Stimulated activated naive CD8-positive, alpha-beta T cell treated with anti-CD3 and anti-CD28 coated beads, Interleukin-15, Interleukin-2, amounts not matched to agents 100 ng/mL and 50 ng/mL, for 24 hours (primary cell): ENCODE data around the gene RBM17.
"Not testable (repeated sequence)": the region's sequence is repeated elsewhere in the genome, so short reads cannot be mapped to it uniquely, and the experiment has no call there.

ENCODE experiments used
- H3K27ac Mint-ChIP-seq: one replicate; pipeline ENCODE4 v1.8.0; 2021; ENCODE audit warnings: mild to moderate bottlenecking, mixed read lengths
- H3K27me3 Mint-ChIP-seq: one replicate; pipeline ENCODE4 v1.8.0; 2021; ENCODE audit warnings: mixed read lengths
- H3K36me3 Mint-ChIP-seq: one replicate; pipeline ENCODE4 v1.8.0; 2021; ENCODE audit warnings: low read depth, mixed read lengths
- H3K4me1 Mint-ChIP-seq: one replicate; pipeline ENCODE4 v1.8.0; 2021; ENCODE audit warnings: low read depth, mixed read lengths
- H3K4me3 Mint-ChIP-seq: one replicate; pipeline ENCODE4 v1.8.0; 2021; ENCODE audit warnings: mild to moderate bottlenecking, mixed read lengths
- H3K9me3 Mint-ChIP-seq: one replicate; pipeline ENCODE4 v1.8.0; 2021; ENCODE audit warnings: mixed read lengths

The RBM17 gene

GRCh38 chr10:6107616-6108015, 18.8 kb downstream of the RBM17 start:
- H3K27ac Mint-ChIP-seq, H3K27me3 Mint-ChIP-seq, H3K4me3 Mint-ChIP-seq, H3K9me3 Mint-ChIP-seq: not testable (repeated sequence)
- peaks cover 83% of the 10 kb centered on the region for H3K36me3 Mint-ChIP-seq
- H3K4me1 Mint-ChIP-seq, result peaks cover 29% of the 10 kb centered on the region

- Mint-ChIP-seq H3K27ac (no peak overlapping the region), H3K4me3 (no peak overlapping the region), H3K27me3 (no peaks in the 10 kb centered on the region), H3K9me3 (no peaks in the 10 kb centered on the region), H3K4me1 (peaks cover 29% of the 10 kb centered on the region), H3K36me3 (peaks cover 85% of the 10 kb centered on the region)
These were observed 19.2 kb downstream of the RBM17 start for GRCh38 chr10:6108072-6108471.

GRCh38 chr10:6108631-6109443, 20.0 kb downstream of the RBM17 start:
- Mint-ChIP-seq H3K9me3 (no peaks in the 10 kb centered on the region), H3K4me3 (no peak overlapping the region), H3K4me1 (peaks cover 26% of the 10 kb centered on the region), H3K27ac (peak overlapping the region; percentile 78), H3K36me3 (peaks cover 89% of the 10 kb centered on the region), H3K27me3 (no peaks in the 10 kb centered on the region)

GRCh38 chr10:6109444-6109775, 20.6 kb downstream of the RBM17 start:
- Mint-ChIP-seq H3K27ac (peak overlapping the region; percentile 43), H3K27me3 (no peaks in the 10 kb centered on the region), H3K4me1 (peaks cover 28% of the 10 kb centered on the region), H3K4me3 (no peak overlapping the region), H3K36me3 (peaks cover 89% of the 10 kb centered on the region), H3K9me3 (no peaks in the 10 kb centered on the region)

DNA sequence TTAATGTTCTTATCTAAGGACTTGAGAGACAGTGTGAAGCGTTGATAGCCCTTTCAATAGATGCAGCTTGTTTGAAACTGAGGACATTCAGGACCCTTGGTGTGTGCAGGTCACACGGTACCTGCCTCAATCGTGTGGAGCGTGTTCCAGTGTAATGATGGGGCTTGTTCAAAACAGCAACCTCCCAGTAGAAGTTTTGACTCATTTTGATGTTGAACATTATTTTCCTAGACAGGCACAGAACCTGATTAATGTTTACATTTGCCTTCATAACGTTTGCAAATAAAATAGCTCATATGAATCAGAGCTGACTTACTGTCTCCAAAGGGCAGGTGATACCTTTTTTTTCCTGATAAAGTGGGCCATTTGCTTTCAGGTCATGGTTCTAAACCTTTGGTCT, 21.3 kb downstream of the RBM17 start:
- no peak overlapping the region for H3K4me3 Mint-ChIP-seq
- no peaks in the 10 kb centered on the region for H3K27me3 Mint-ChIP-seq
- H3K9me3 Mint-ChIP-seq, result no peaks in the 10 kb centered on the region
- H3K4me1 Mint-ChIP-seq, result peaks cover 32% of the 10 kb centered on the region
- peaks cover 90% of the 10 kb centered on the region for H3K36me3 Mint-ChIP-seq
- peak overlapping the region; percentile 43 for H3K27ac Mint-ChIP-seq

- H3K27me3 Mint-ChIP-seq, result no peaks in the 10 kb centered on the region
- peak overlapping the region; percentile 6 for H3K27ac Mint-ChIP-seq
- peaks cover 32% of the 10 kb centered on the region for H3K4me1 Mint-ChIP-seq
- no peak overlapping the region for H3K4me3 Mint-ChIP-seq
- H3K9me3 Mint-ChIP-seq, result no peaks in the 10 kb centered on the region
- H3K36me3 Mint-ChIP-seq, result peaks cover 88% of the 10 kb centered on the region
These were observed 24.1 kb downstream of the RBM17 start for GRCh38 chr10:6112893-6113292.

DNA sequence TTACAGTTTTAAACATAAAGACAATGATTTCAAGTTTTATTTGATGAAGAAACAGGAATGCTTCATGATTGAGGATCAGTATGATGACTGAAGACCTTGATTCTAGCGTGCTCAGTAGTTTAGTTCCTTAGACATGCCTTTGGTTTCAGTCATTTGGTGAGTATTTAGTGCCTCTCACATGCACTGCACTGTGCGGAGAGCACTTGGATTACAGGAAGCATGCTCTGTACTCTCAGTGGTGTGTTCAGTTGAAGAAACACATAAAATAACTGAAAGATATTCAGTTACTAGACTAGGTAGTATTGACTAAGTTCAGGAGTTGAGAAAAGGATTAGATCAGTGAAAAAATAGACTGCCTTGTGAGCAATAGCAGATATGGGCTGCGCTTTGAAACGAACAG, 25.5 kb downstream of the RBM17 start:
- Mint-ChIP-seq H3K27me3 (no peaks in the 10 kb centered on the region), H3K36me3 (peaks cover 74% of the 10 kb centered on the region), H3K9me3 (no peaks in the 10 kb centered on the region), H3K27ac (peak overlapping the region; percentile 80), H3K4me1 (peaks cover 26% of the 10 kb centered on the region), H3K4me3 (no peak overlapping the region)

- Mint-ChIP-seq H3K4me3 (no peak overlapping the region), H3K9me3 (no peaks in the 10 kb centered on the region), H3K27ac (peak overlapping the region; percentile 80), H3K27me3 (no peaks in the 10 kb centered on the region), H3K36me3 (peaks cover 68% of the 10 kb centered on the region), H3K4me1 (peaks cover 26% of the 10 kb centered on the region)
These were observed 26.0 kb downstream of the RBM17 start for GRCh38 chr10:6114805-6115341.

DNA sequence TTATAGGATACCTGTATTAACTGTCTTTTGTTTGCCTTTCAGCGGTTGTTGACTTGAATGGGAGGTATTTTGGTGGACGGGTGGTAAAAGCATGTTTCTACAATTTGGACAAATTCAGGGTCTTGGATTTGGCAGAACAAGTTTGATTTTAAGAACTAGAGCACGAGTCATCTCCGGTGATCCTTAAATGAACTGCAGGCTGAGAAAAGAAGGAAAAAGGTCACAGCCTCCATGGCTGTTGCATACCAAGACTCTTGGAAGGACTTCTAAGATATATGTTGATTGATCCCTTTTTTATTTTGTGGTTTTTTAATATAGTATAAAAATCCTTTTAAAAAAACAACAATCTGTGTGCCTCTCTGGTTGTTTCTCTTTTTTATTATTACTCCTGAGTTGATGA, 26.6 kb downstream of the RBM17 start:
- Mint-ChIP-seq H3K4me1 (peaks cover 22% of the 10 kb centered on the region), H3K4me3 (no peak overlapping the region), H3K27me3 (no peaks in the 10 kb centered on the region), H3K9me3 (no peaks in the 10 kb centered on the region), H3K27ac (no peak overlapping the region), H3K36me3 (peaks cover 63% of the 10 kb centered on the region)

DNA sequence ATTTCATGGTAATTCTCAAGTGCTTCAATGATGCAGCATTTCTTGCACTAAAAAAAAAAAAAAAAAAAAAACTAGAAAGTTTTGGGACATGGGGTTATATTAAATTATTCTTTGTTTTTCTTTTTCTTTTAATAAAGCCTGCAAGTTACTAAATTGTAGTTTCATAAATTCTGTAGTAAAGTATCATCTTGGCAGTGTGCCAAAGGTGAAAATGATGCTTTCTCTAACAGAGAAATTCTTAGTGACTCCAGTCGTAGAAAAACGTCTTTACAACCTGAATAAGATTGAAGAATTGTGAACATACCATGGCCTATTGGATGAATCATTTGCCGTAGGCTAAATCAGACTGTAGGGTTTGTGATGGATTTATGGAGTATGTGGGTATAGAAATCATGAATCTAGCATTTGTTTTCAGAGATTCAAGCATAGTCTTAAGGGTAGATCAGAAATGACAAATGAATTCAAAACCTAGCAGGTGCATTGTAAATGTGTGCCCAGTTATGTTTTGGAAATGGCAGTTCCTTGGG, 27.1 kb downstream of the RBM17 start:
- Mint-ChIP-seq H3K4me3 (no peak overlapping the region), H3K9me3 (no peaks in the 10 kb centered on the region), H3K27me3 (no peaks in the 10 kb centered on the region), H3K4me1 (peaks cover 18% of the 10 kb centered on the region), H3K27ac (no peak overlapping the region), H3K36me3 (peaks cover 58% of the 10 kb centered on the region)

DNA sequence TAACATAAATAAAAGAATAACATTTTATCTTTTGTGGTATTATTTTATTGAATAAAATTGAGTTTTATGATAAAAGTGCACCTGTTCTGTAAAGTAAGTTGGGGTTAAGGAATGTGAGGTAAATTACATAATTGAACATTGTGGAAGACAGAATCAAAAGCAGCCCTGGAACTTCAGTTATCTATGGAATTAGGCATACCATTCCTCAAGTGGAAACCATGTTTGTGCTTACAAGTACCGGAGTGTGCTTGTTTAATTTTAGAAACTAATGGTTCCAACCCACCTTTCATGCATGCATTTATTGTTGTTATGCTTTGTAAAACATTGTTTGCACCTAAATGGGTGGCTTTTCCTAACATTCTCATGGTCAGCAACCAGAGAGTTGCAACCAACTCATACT, 28.0 kb downstream of the RBM17 start:
- Mint-ChIP-seq H3K4me1 (peaks cover 18% of the 10 kb centered on the region), H3K9me3 (no peaks in the 10 kb centered on the region), H3K27ac (no peak overlapping the region), H3K36me3 (peaks cover 51% of the 10 kb centered on the region), H3K27me3 (no peaks in the 10 kb centered on the region), H3K4me3 (no peak overlapping the region)

DNA sequence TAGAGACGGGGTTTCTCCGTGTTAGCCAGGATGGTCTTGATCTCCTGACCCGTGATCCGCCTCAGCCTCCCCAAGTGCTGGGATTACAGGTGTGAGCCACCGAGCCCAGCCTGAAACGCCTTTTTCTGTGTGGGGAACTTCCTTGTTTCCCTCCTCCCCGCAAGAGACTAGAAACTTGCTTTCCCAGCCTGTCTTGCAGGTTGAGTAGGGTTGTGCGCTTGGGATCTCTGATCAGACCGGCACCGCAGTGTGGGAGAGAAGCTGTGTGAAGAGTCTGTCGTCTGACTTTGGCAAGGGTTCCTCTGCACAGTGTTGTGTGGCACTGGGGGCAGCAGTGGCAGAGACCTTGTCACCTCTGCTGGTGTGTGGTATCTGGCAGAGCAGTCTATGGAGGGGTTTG, 28.9 kb downstream of the RBM17 start:
- Mint-ChIP-seq H3K27ac (peak overlapping the region; percentile 27), H3K4me3 (no peak overlapping the region), H3K9me3 (no peaks in the 10 kb centered on the region)

DNA sequence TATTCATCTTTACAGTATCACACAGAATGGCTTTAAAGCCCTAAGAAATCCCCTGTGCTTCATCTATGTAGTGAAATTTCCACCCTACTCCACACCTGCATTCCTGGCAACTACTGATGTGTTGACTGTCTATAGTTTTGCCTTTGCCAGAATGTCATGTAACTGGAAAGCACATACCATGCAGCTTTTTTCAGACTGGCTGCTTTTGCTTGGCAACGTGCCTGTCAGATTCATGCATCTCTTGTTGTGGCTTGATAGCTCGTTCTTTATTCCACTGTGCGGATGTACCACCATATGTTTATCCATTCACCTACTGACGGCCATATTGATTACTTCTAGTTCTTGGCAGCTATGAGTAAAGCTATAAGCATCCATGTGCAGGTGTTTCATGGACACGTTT, 30.6 kb downstream of the RBM17 start:
- Mint-ChIP-seq H3K36me3 (peaks cover 25% of the 10 kb centered on the region), H3K4me1 (peaks cover 25% of the 10 kb centered on the region), H3K27ac (no peak overlapping the region), H3K9me3 (no peaks in the 10 kb centered on the region), H3K4me3 (no peak overlapping the region), H3K27me3 (no peaks in the 10 kb centered on the region)

More for the DNA sequence above, 28.9 kb downstream of the RBM17 start:
- peaks cover 20% of the 10 kb centered on the region for H3K4me1 Mint-ChIP-seq
- peaks cover 42% of the 10 kb centered on the region for H3K36me3 Mint-ChIP-seq
- no peaks in the 10 kb centered on the region for H3K27me3 Mint-ChIP-seq

GRCh38 chr10:6119962-6120361, 31.1 kb downstream of the RBM17 start:
- Mint-ChIP-seq H3K36me3 (peaks cover 20% of the 10 kb centered on the region), H3K4me1 (peaks cover 25% of the 10 kb centered on the region), H3K27me3 (no peaks in the 10 kb centered on the region), H3K9me3 (no peaks in the 10 kb centered on the region), H3K4me3 (no peak overlapping the region), H3K27ac (no peak overlapping the region)

- H3K27me3 Mint-ChIP-seq, result no peaks in the 10 kb centered on the region
- peaks cover 25% of the 10 kb centered on the region for H3K4me1 Mint-ChIP-seq
- H3K36me3 Mint-ChIP-seq, result peaks cover 12% of the 10 kb centered on the region
- no peak overlapping the region for H3K27ac Mint-ChIP-seq
- H3K4me3 Mint-ChIP-seq, result no peak overlapping the region
- H3K9me3 Mint-ChIP-seq, result no peaks in the 10 kb centered on the region
These were observed 31.9 kb downstream of the RBM17 start for GRCh38 chr10:6120691-6121090.

GRCh38 chr10:6121146-6121545, 32.3 kb downstream of the RBM17 start:
- no peak overlapping the region for H3K27ac Mint-ChIP-seq
- H3K9me3 Mint-ChIP-seq, result no peaks in the 10 kb centered on the region
- no peak overlapping the region for H3K4me3 Mint-ChIP-seq
- no peaks in the 10 kb centered on the region for H3K27me3 Mint-ChIP-seq
- H3K36me3 Mint-ChIP-seq, result peaks cover 8% of the 10 kb centered on the region
- H3K4me1 Mint-ChIP-seq, result peaks cover 27% of the 10 kb centered on the region
